ENCODE data around the gene SDCCAG8. TPM values are rescaled to one million over a fixed set of nuclear protein-coding genes. Genes with fewer than 3 reads are reported as not detected.
A peak's percentile ranks its signal among the peaks of the same experiment; 100 is the strongest.

SDCCAG8 gene
- total RNA-seq, 1 donor from 2014 or later, result 18.3 TPM

DNA sequence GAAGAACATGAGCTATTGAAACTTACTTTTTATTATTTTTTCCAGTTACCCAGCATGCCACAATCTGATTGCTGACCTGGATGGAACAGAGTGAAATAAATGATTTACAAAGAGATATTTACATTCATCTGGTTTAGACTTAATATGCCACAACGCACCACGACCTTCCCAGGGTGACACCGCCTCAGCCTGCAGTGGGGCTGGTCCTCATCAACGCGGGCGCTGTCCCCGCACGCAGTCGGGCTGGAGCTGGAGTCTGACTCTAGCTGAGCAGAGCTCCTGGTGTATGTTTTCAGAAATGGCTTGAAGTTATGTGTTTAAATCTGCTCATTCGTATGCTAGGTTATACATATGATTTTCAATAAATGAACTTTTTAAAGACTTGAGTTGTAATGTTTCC, 243.9 kb downstream of the SDCCAG8 start:
- ATAC-seq, result no peak

GRCh38 chr1:243500512-243500911, 244.7 kb downstream of the SDCCAG8 start:
- intact Hi-C loops (cut with DNase I), result no loop called here
- ATAC-seq (no peak), DNase-seq (ENCODE audit: missing footprints) (no peak)

More for the DNA sequence above, 243.9 kb downstream of the SDCCAG8 start:
- intact Hi-C loops (cut with DNase I), result no loop called here
- DNase-seq (ENCODE audit: missing footprints), result no peak

DNA sequence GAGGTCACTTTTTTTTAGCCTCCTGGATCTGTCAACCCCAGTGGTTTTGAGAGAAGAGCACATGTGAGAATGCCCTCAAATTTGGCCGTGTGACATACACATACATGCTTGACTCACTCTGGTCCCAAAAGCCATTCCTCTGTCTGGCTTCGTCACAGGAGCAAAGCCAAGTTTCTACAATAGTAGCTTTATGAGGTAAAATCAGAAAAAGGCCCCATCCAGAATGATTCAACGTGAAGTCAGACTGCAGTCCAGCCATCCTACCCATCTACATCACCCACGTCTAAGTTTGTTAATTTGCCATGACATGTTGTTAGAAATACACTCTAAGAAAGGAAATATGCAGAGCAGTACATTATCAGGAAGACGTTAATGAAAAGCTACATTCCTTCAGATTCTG, 245.2 kb downstream of the SDCCAG8 start:
- ATAC-seq, result peak; percentile 23
- DNase-seq (ENCODE audit: missing footprints), result no peak
- intact Hi-C loops (cut with DNase I), result no loop called here

GRCh38 chr1:243503155-243503554, 247.3 kb downstream of the SDCCAG8 start:
- ATAC-seq (no peak), DNase-seq (ENCODE audit: missing footprints) (no peak)
- intact Hi-C loops (cut with DNase I), result no loop called here

GRCh38 chr1:243505986-243506689, 250.3 kb downstream of the SDCCAG8 start:
- DNase-seq (ENCODE audit: missing footprints), result no peak
- ATAC-seq, result peak; percentile 57
- intact Hi-C loops (cut with DNase I), result no loop called here

DNA sequence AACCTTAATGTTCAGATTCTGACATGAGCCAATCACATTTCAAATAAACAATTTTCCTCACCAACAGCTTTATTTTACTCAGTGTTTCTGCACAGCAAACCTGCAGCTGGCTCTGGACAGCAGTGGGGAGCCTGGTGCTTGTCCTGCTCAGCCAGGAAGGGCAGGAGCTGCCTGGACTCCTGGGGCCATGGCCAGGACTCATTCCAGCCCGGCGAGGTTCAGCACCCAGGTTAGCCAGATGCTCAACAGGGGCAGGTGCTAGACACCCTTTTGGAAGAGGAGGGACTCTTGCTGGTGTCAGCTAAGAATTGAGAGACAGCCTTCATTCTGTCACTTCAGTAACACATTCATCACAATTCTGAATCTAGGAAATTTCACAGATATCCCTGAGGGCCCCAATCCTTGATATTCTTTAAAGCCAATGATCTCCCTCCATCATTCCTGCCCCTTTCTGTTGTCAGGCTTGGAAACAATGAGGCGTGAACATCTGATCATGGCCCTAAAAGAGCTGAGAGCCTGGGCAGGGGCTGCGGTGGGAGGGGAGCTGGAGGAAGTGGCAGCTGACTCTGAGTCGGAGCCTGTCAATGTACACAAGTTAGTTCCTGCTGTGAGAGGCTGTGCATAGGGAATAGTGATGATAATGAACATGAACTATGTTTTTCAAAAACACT, 251.3 kb downstream of the SDCCAG8 start:
- intact Hi-C loops (cut with DNase I), result no loop called here
- no peak for ATAC-seq

DNA sequence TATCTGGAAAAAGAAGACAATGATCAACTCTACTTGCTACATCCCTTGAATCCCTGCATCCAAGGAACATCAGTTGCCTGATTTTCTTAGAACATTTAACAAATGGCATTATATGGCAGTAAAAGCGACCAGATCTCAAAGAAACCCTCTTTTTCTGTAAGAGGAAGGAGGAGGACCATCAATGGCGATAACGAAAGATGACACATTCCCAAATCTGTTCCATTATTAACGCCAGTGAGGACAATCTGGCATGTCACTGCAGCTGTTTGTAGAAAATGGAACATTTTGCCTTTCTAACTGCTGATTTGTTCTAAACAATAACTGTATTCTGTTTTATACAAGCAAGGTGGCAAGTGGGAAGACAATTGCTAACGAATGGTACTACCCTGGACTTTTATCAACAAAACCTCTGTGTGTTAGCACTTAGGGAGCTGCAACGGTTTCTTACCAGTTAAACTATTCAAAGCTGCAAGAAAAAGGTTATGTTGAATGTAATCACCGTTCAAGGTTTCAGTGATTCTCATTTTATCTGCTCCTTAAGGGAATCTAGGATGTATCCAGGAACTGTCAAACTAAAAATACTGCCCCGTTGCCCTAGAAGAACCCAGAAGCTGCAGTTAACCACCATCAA, 251.9 kb downstream of the SDCCAG8 start:
- intact Hi-C loops (cut with DNase I), result no loop called here
- DNase-seq (ENCODE audit: missing footprints) (no peak), ATAC-seq (no peak)

More for the DNA sequence above, 251.3 kb downstream of the SDCCAG8 start:
- DNase-seq (ENCODE audit: missing footprints), result no peak

GRCh38 chr1:243508303-243508713, 252.5 kb downstream of the SDCCAG8 start:
- intact Hi-C loops (cut with DNase I), result no loop called here
- DNase-seq (ENCODE audit: missing footprints) (no peak), ATAC-seq (no peak)

- intact Hi-C loops (cut with DNase I), result no loop called here
- no peak for DNase-seq (ENCODE audit: missing footprints)
- no peak for ATAC-seq
Measured at GRCh38 chr1:243508943-243509342, 253.1 kb downstream of the SDCCAG8 start.

GRCh38 chr1:243510928-243511327, 255.1 kb downstream of the SDCCAG8 start:
- intact Hi-C loops (cut with DNase I), result no loop called here
- DNase-seq (ENCODE audit: missing footprints) (no peak), ATAC-seq (no peak)

- intact Hi-C loops (cut with DNase I), result no loop called here
- DNase-seq (ENCODE audit: missing footprints) (no peak), ATAC-seq (no peak)
Measured at GRCh38 chr1:243513726-243514491, 258.1 kb downstream of the SDCCAG8 start.

GRCh38 chr1:243514927-243515326, 259.1 kb downstream of the SDCCAG8 start:
- intact Hi-C loops (cut with DNase I), result no loop called here
- ATAC-seq (no peak), DNase-seq (ENCODE audit: missing footprints) (no peak)

DNA sequence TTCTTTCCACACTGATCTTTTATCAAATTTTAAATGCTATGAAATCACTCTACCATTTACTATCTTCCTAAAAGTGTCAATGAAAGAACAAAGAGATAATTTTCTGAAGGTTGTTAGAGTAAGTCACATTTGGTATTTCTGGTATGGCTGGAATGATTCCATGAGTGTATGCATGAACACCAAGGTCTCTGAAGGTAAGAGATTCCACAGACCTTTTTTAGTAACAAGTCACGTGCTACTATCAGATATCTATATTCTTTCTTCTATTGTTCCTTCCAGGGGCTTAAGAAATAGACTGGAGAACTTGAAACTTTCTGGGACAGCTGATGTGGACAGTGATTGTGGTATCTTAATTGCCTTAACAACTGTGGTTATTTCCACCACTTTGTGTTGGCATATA, 265.0 kb downstream of the SDCCAG8 start:
- intact Hi-C loops (cut with DNase I), result no loop called here

GRCh38 chr1:243523766-243524165, 267.9 kb downstream of the SDCCAG8 start:
- intact Hi-C loops (cut with DNase I), result no loop called here
- no peak for ATAC-seq

More for the DNA sequence above, 265.0 kb downstream of the SDCCAG8 start:
- no peak for ATAC-seq
- DNase-seq (ENCODE audit: missing footprints), result no peak

GRCh38 chr1:243525085-243525487, 269.2 kb downstream of the SDCCAG8 start:
- no peak for ATAC-seq
- DNase-seq (ENCODE audit: missing footprints), result no peak
- intact Hi-C loops (cut with DNase I), result no loop called here

More at GRCh38 chr1:243523766-243524165, 267.9 kb downstream of the SDCCAG8 start:
- no peak for DNase-seq (ENCODE audit: missing footprints)

GRCh38 chr1:243526180-243526579, 270.3 kb downstream of the SDCCAG8 start:
- ATAC-seq, result no peak
- no peak for DNase-seq (ENCODE audit: missing footprints)
- intact Hi-C loops (cut with DNase I), result no loop called here

DNA sequence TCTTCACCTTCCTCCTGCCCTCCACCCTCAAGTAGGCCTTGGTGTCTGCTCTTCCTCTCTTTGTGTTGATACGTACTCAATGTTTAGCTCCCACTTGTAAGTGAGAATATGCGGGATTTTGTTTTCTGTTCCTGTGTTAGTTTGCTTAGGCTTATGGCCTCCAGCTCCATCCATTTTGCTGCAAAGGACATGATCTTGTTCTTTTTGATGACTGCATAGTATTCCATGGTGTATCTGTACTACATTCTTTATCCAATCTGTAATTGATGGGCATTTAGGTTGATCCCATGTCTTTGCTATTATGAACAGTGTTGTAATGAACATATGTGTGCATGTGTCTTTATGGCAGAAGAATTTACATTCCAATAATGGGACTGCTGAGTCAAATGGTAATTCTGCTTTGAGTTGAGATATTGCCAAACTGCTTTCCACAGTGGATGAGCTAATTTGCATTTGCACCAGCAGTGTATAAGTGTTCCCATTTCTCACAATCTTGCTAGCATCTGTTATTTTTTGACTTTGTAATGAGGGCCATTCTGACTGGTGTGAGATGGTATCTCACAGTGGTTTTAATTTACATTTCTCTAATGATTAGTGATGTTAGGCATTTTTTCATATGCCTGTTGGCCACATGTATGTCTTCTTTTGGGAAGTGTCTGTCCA, 272.7 kb downstream of the SDCCAG8 start:
- no peak for ATAC-seq
- DNase-seq (ENCODE audit: missing footprints), result no peak
- intact Hi-C loops (cut with DNase I), result no loop called here

- intact Hi-C loops (cut with DNase I), result no loop called here
- no peak for ATAC-seq
Measured at GRCh38 chr1:243529512-243529911, 273.7 kb downstream of the SDCCAG8 start.

DNA sequence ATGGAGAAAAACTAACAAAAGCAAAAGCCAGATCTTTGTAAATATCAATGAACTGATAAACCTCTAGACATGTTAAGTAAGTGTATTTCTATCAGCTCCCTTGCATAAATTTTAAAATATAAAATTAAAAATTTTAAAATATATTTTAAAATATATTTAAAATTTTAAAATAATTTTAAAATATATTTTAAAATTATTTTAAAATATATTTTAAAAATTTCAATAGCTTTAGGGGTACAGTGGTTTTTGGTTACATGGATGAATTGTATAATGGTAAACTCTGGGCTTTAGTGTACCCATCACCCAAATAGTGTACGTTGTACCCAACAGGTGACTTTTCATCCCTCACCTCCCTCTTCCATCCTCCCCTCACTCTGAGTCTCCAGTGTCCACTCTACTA, 279.2 kb downstream of the SDCCAG8 start:
- ATAC-seq (no peak), DNase-seq (ENCODE audit: missing footprints) (no peak)
- intact Hi-C loops (cut with DNase I), result no loop called here

More at GRCh38 chr1:243529512-243529911, 273.7 kb downstream of the SDCCAG8 start:
- no peak for DNase-seq (ENCODE audit: missing footprints)

Measured in Right ventricle myocardium inferior (tissue), 1 donor.